H1 (cell line): ENCODE measurements around the gene ABHD17B. TPM values are rescaled to one million over a fixed set of nuclear protein-coding genes. Genes with fewer than 3 reads are reported as not detected.

Experiments used
- CTCF ChIA-PET: fragments of 300-600 bp; sonication (Branson Sonifier 250); formaldehyde crosslinking; loops from one replicate; lab custom pipeline; 2021; ENCODE audit not compliant: partially characterized antibody; lab: Charles Lee
- POLR2A ChIA-PET: fragments of 300-600 bp; sonication (Branson Sonifier 250); formaldehyde crosslinking; loops from one replicate; lab custom pipeline; 2021; ENCODE audit warnings: inconsistent platforms; ENCODE audit not compliant: partially characterized antibody; lab: Charles Lee
- DNase-seq, 2 experiments: peaks; one replicate each; pipeline versions ENCODE4 v3.0.0 to v3.0.0-alpha.2; 2010 to 2022; ENCODE audit warnings: low spot score in 2 of 2, low read depth in 1 of 2, mixed read lengths in 1 of 2
- FAIRE-seq: peaks from 2 replicates; lab custom pipeline; 2011; peaks lifted over from hg19 to GRCh38; lab: Jason Lieb, UNC
- H2AFZ ChIP-seq: 2 replicates; pipeline ENCODE4 v1.8.1; 2012; ENCODE audit warnings: low read length, inconsistent platforms
- H2AK5ac ChIP-seq: 2 replicates; pipeline ENCODE4 v1.6.1; 2013; ENCODE audit warnings: low read depth, low read length
- H2BK120ac ChIP-seq: replicated peaks from 2 replicates; pipeline ENCODE3; 2013; ENCODE audit warnings: low read depth, low read length, inconsistent platforms
- H2BK12ac ChIP-seq: 2 replicates; pipeline ENCODE4 v1.6.1; 2013; ENCODE audit warnings: low read depth, low read length
- H2BK15ac ChIP-seq: 2 replicates; pipeline ENCODE4 v1.6.1; 2013; ENCODE audit warnings: low read length
- H2BK20ac ChIP-seq: 2 replicates; pipeline ENCODE4 v1.6.1; 2013; ENCODE audit warnings: low read length
- H2BK5ac ChIP-seq: 2 replicates; pipeline ENCODE4 v1.6.1; 2013; ENCODE audit warnings: low read depth, low read length
- H3K14ac ChIP-seq: 2 replicates; pipeline ENCODE4 v1.6.1; 2013; ENCODE audit warnings: inconsistent platforms; ENCODE audit not compliant: insufficient read length
- H3K18ac ChIP-seq: 2 replicates; pipeline ENCODE4 v1.6.1; 2013; ENCODE audit warnings: low read length; ENCODE audit errors: extremely low read depth
- H3K23ac ChIP-seq: 2 replicates; pipeline ENCODE4 v1.6.1; 2013; ENCODE audit warnings: inconsistent platforms; ENCODE audit not compliant: insufficient read length
- H3K23me2 ChIP-seq: 2 replicates; pipeline ENCODE4 v1.6.1; 2013; ENCODE audit warnings: low read depth, low read length
- H3K27ac ChIP-seq: 2 replicates; pipeline ENCODE4 v1.6.1; 2011; ENCODE audit warnings: low read depth, low read length, inconsistent platforms
- H3K27me3 ChIP-seq, 4 experiments: replicated peaks in 1 of 4; 1 replicate in 1 of 4; 2 replicates in 3 of 4; pipeline versions ENCODE4 v1.6.1 to v1.8.1; 2011 to 2013; ENCODE audit warnings: low read length in 3 of 4, mild to moderate bottlenecking in 3 of 4, inconsistent platforms in 2 of 4, mixed read lengths in 2 of 4, moderate library complexity in 1 of 4; ENCODE audit not compliant: control insufficient read depth in 3 of 4, insufficient read depth in 3 of 4; ENCODE audit errors: extremely low read depth in 1 of 4
- H3K36me3 ChIP-seq, 4 experiments: 2 replicates each; pipeline versions ENCODE4 v1.6.1 to v1.8.1; 2011 to 2013; ENCODE audit warnings: mild to moderate bottlenecking in 4 of 4, low read length in 3 of 4, moderate library complexity in 2 of 4, control low read depth in 1 of 4, inconsistent platforms in 1 of 4; ENCODE audit not compliant: insufficient read depth in 4 of 4, control insufficient read depth in 2 of 4
- H3K4ac ChIP-seq: replicated peaks from 2 replicates; pipeline ENCODE3; 2013; ENCODE audit warnings: low read length, low read depth, mixed read lengths, inconsistent platforms; ENCODE audit not compliant: insufficient read length
- H3K4me1 ChIP-seq, 4 experiments: replicated peaks in 1 of 4; 1 replicate in 1 of 4; 2 replicates in 3 of 4; pipeline versions ENCODE4 v1.6.1 to v1.8.1; 2011 to 2013; ENCODE audit warnings: low read length in 3 of 4, inconsistent platforms in 2 of 4, mixed read lengths in 1 of 4; ENCODE audit not compliant: insufficient read depth in 4 of 4, control insufficient read depth in 3 of 4
- H3K4me2 ChIP-seq, 2 experiments: 2 replicates each; pipeline versions ENCODE4 v1.6.1 to v1.8.1; 2011 to 2013; ENCODE audit warnings: low read depth in 2 of 2, low read length in 2 of 2, control low read depth in 1 of 2, inconsistent platforms in 1 of 2, mild to moderate bottlenecking in 1 of 2; ENCODE audit not compliant: insufficient read depth in 1 of 2
- H3K4me3 ChIP-seq, 4 experiments: fragments of 200-600, 300-600 bp in 1 of 4; sonication (generic), shearing (Covaris generic), sonication (Bioruptor Twin) in 1 of 4; 2 replicates each; pipeline versions ENCODE4 v1.5.1 to v1.8.1; 2011 to 2016; ENCODE audit warnings: low read length in 4 of 4, low read depth in 3 of 4, control low read depth in 2 of 4, inconsistent platforms in 2 of 4, mild to moderate bottlenecking in 2 of 4, mixed read lengths in 1 of 4, moderate library complexity in 1 of 4; ENCODE audit not compliant: insufficient read depth in 2 of 4; ENCODE audit errors: extremely low read depth in 1 of 4
- H3K56ac ChIP-seq: replicated peaks from 2 replicates; pipeline ENCODE3; 2013; ENCODE audit warnings: low read depth, mild to moderate bottlenecking, mixed read lengths, low read length, inconsistent platforms; ENCODE audit not compliant: insufficient read length
- H3K79me1 ChIP-seq: 2 replicates; pipeline ENCODE4 v1.6.1; 2013; ENCODE audit warnings: low read depth, low read length, control low read depth
- H3K79me2 ChIP-seq, 2 experiments: 2 replicates each; pipeline versions ENCODE4 v1.6.1 to v1.8.1; 2012 to 2013; ENCODE audit warnings: low read length in 2 of 2, mild to moderate bottlenecking in 2 of 2, inconsistent platforms in 1 of 2; ENCODE audit not compliant: insufficient read depth in 2 of 2, control insufficient read depth in 1 of 2
- H3K9ac ChIP-seq, 4 experiments: replicated peaks in 1 of 4; 1 replicate in 1 of 4; 2 replicates in 3 of 4; pipeline versions ENCODE4 v1.6.1 to v1.8.1; 2011 to 2013; ENCODE audit warnings: low read depth in 3 of 4, low read length in 3 of 4, control low read depth in 2 of 4, mild to moderate bottlenecking in 2 of 4, moderate library complexity in 2 of 4, inconsistent platforms in 1 of 4; ENCODE audit errors: extremely low read depth in 1 of 4
- H3K9me3 ChIP-seq, 2 experiments: 2 replicates each; pipeline versions ENCODE4 v1.6.1 to v1.8.1; 2012 to 2013; ENCODE audit warnings: mild to moderate bottlenecking in 2 of 2, moderate library complexity in 2 of 2, control low read depth in 1 of 2, inconsistent platforms in 1 of 2, low read depth in 1 of 2, low read length in 1 of 2, mixed read lengths in 1 of 2; ENCODE audit not compliant: insufficient read depth in 2 of 2
- H4K20me1 ChIP-seq, 2 experiments: replicated peaks in 1 of 2; 2 replicates each; pipeline versions ENCODE3 to v1.8.1; 2011 to 2013; ENCODE audit warnings: inconsistent platforms in 2 of 2, low read length in 2 of 2, mild to moderate bottlenecking in 1 of 2; ENCODE audit not compliant: insufficient read depth in 2 of 2, control insufficient read depth in 1 of 2
- H4K5ac ChIP-seq: 2 replicates; pipeline ENCODE4 v1.6.1; 2013; ENCODE audit warnings: low read length, low read depth, mixed read lengths, inconsistent platforms; ENCODE audit not compliant: insufficient read length
- H4K8ac ChIP-seq: 2 replicates; pipeline ENCODE4 v1.8.0; 2013; ENCODE audit warnings: mild to moderate bottlenecking, moderate library complexity, low read length, inconsistent platforms; ENCODE audit not compliant: insufficient read depth; ENCODE audit errors: extremely low read depth
- H4K91ac ChIP-seq: replicated peaks from 2 replicates; pipeline ENCODE3; 2013; ENCODE audit warnings: low read length, mixed read lengths, inconsistent platforms; ENCODE audit not compliant: insufficient read length
- CTCF ChIP-seq, 3 experiments: IDR thresholded peaks; 1 replicate in 2 of 3; 2 replicates in 1 of 3; pipeline versions ENCODE4 v1.5.1 to v1.6.1; 2011; ENCODE audit warnings: low read length in 3 of 3, mild to moderate bottlenecking in 3 of 3, inconsistent platforms in 2 of 3, low read depth in 1 of 3, moderate library complexity in 1 of 3; ENCODE audit not compliant: insufficient read depth in 1 of 3; ENCODE audit errors: control extremely low read depth in 1 of 3
- EP300 ChIP-seq, 2 experiments: IDR thresholded peaks; 1 replicate in 1 of 2; 2 replicates in 1 of 2; pipeline ENCODE4 v1.6.1; 2011 to 2012; ENCODE audit warnings: low read depth in 2 of 2, low read length in 2 of 2, mild to moderate bottlenecking in 2 of 2, borderline replicate concordance in 1 of 2, inconsistent platforms in 1 of 2, moderate library complexity in 1 of 2
- GTF2F1 ChIP-seq: IDR thresholded peaks from 2 replicates; pipeline ENCODE4 v1.6.1; 2012; ENCODE audit warnings: low read depth, low read length, improper control_type of control experiment, borderline replicate concordance
- NRF1 ChIP-seq: IDR thresholded peaks from 2 replicates; pipeline ENCODE4 v1.6.1; 2011; ENCODE audit warnings: mild to moderate bottlenecking, low read depth, low read length, improper control_type of control experiment
- POLR2A ChIP-seq, 2 experiments: IDR thresholded peaks; 1 replicate in 1 of 2; 2 replicates in 1 of 2; pipeline ENCODE4 v1.6.1; 2011; ENCODE audit warnings: low read depth in 2 of 2, low read length in 2 of 2, mild to moderate bottlenecking in 2 of 2; ENCODE audit errors: control extremely low read depth in 1 of 2
- SIX5 ChIP-seq: IDR thresholded peaks from 2 replicates; pipeline ENCODE4 v1.6.1; 2011; ENCODE audit warnings: mild to moderate bottlenecking, low read depth, low read length
- SP4 ChIP-seq: IDR thresholded peaks from 2 replicates; pipeline ENCODE4 v1.6.1; 2012; ENCODE audit warnings: low read length, inconsistent platforms
- SRF ChIP-seq: IDR thresholded peaks from 2 replicates; pipeline ENCODE4 v1.6.1; 2011; ENCODE audit warnings: mild to moderate bottlenecking, low read depth, low read length, moderate library complexity
- polyA plus RNA-seq, 7 experiments: library from polyadenylated mRNA; depleted of rRNA in 3 of 7; stranded (reverse) in 5 of 7; unstranded in 2 of 7; fragments of >200 nt in 5 of 7; fragments of 200-250 nt in 2 of 7; gene quantifications; 1 replicate in 5 of 7; 2 replicates in 1 of 7; 4 replicates in 1 of 7; pipeline versions ENCODE4 v1.2.1 to v1.2.3, GENCODE V29; 2011 to 2013; ENCODE audit warnings: missing spikeins in 2 of 7, mixed read lengths in 2 of 7
- total RNA-seq: library from RNA; stranded (reverse); fragmentation: NEBNext Ultra II Directional; extraction: Animal tissue kit (Norgen Biotek cat#: 25700); gene quantifications from 2 replicates; pipeline ENCODE4 v1.2.1, GENCODE V29; 2021

Gene ABHD17B
- total and polyA plus RNA-seq, 2 of the 8 experiments (the other 6 are each of a cell fraction or from before 2014, with no cell fraction given), result 37.2 to 60.8 TPM

GRCh38 chr9:71857159-71857558 lies 53.8 kb downstream of the ABHD17B start:
- Histone ChIP-seq H3K9me3 (no peaks in the 10 kb centered on the region; a peak in 1 of 4 replicates), H3K36me3 (peaks cover 0 to 13% (median 0%) of the 10 kb centered on the region in 4 experiments; a peak in 2 of 8 replicates), H3K4me1 (no peaks in the 10 kb centered on the region; a peak in 1 of 7 replicates), H2BK12ac (no peak overlapping the region), H2AFZ (no peak overlapping the region), H3K56ac (no peak overlapping the region), H3K79me1 (no peaks in the 10 kb centered on the region), H4K8ac (no peak overlapping the region), H4K91ac (no peak overlapping the region), H2BK20ac (no peak overlapping the region), H3K23ac (no peak overlapping the region), H3K4ac (no peak overlapping the region), H3K27ac (no peak overlapping the region), H2AK5ac (no peak overlapping the region), H4K5ac (no peak overlapping the region), H3K18ac (no peak overlapping the region), H3K23me2 (no peaks in the 10 kb centered on the region), H3K4me3 (no peak overlapping the region), H2BK120ac (no peak overlapping the region), H2BK5ac (no peak overlapping the region), H3K14ac (no peak overlapping the region), H4K20me1 (no peaks in the 10 kb centered on the region), H3K79me2 (no peaks in the 10 kb centered on the region)
- ChIA-PET POLR2A (interaction anchor here (0.9 to 1.8 kb wide), 2 partner anchors 54 to 95 kb away, joined by 3 to 4 read pairs; partner anchors contain the start of genes ABHD17B and C9orf85), CTCF (interaction anchor here (1.5 kb wide), 2 partner anchors 50 to 168 kb away, joined by 3 to 5 read pairs; no protein-coding TSS in a partner anchor)
- no peak for DNase-seq
- TF ChIP-seq CTCF (IDR thresholded peaks at IDR 0.05; ENCODE audit: control extremely low read depth in 1 of 3, insufficient read depth in 1 of 3, low read depth in 1 of 3, low read length in 3 of 3) (no peak), SIX5 (no peak), POLR2A (IDR thresholded peaks at IDR 0.05; ENCODE audit: control extremely low read depth in 1 of 2, low read depth in 2 of 2, low read length in 2 of 2) (no peak), EP300 (IDR thresholded peaks at IDR 0.05; ENCODE audit: borderline replicate concordance in 1 of 2, low read depth in 2 of 2, low read length in 2 of 2) (no peak), GTF2F1 (no peak), NRF1 (no peak), SRF (no peak), SP4 (no peak)
- TF ChIP-seq, all 59 proteins: peak for 0
- H3K9ac ChIP-seq, result no peak overlapping the region
- H3K4me2 ChIP-seq, result no peak overlapping the region
- no peak overlapping the region for H2BK15ac ChIP-seq
- FAIRE-seq, result no peak
- H3K27me3 ChIP-seq, result no peaks in the 10 kb centered on the region
